GM23248 (cell line): ENCODE data around the gene CGA. TPM values are rescaled to one million over a fixed set of nuclear protein-coding genes. Genes with fewer than 3 reads are reported as not detected.

Experiments
- DNase-seq: peaks from one replicate; pipeline ENCODE4 v3.0.0-alpha.2; 2015
- H2AFZ ChIP-seq: fragments of 200-600 bp; sonication (generic); 2 replicates; pipeline ENCODE4 v1.6.1; 2016; ENCODE audit warnings: antibody characterized with exemption
- H3F3A ChIP-seq: fragments of 200-600 bp; sonication (generic); 2 replicates; pipeline ENCODE4 v1.6.1; 2016; ENCODE audit warnings: mild to moderate bottlenecking, antibody characterized with exemption, mixed run types; ENCODE audit not compliant: insufficient read depth
- H3K27ac ChIP-seq: fragments of 200-600 bp; sonication (generic); 2 replicates; pipeline ENCODE4 v1.5.1; 2016; ENCODE audit warnings: mild to moderate bottlenecking
- H3K27me3 ChIP-seq: fragments of 200-600 bp; sonication (generic); replicated peaks from 2 replicates; pipeline ENCODE4 v1.6.1; 2016; ENCODE audit warnings: mild to moderate bottlenecking; ENCODE audit not compliant: insufficient read depth
- H3K36me3 ChIP-seq: fragments of 200-600 bp; sonication (generic); 2 replicates; pipeline ENCODE4 v1.6.1; 2016; ENCODE audit warnings: low read depth, mild to moderate bottlenecking
- H3K4me1 ChIP-seq: fragments of 200-600 bp; sonication (generic); 2 replicates; pipeline ENCODE4 v1.6.1; 2016; ENCODE audit warnings: mild to moderate bottlenecking; ENCODE audit not compliant: insufficient read depth
- H3K4me2 ChIP-seq: fragments of 200-600 bp; sonication (generic); one replicate; pipeline ENCODE4 v1.6.1; 2016; ENCODE audit warnings: mild to moderate bottlenecking; ENCODE audit not compliant: unreplicated experiment
- H3K4me3 ChIP-seq: fragments of 200-600 bp; sonication (generic); 2 replicates; pipeline ENCODE4 v1.5.1; 2016; ENCODE audit warnings: mild to moderate bottlenecking
- H3K79me2 ChIP-seq: fragments of 200-600 bp; sonication (generic); 2 replicates; pipeline ENCODE4 v1.6.1; 2016; ENCODE audit warnings: mild to moderate bottlenecking; ENCODE audit not compliant: insufficient read depth
- H3K9ac ChIP-seq: fragments of 200-600 bp; sonication (generic); 2 replicates; pipeline ENCODE4 v1.6.1; 2016; ENCODE audit warnings: mild to moderate bottlenecking
- H3K9me2 ChIP-seq: fragments of 200-600 bp; sonication (generic); 2 replicates; pipeline ENCODE4 v1.6.1; 2016; ENCODE audit warnings: mixed run types, mild to moderate bottlenecking, moderate library complexity; ENCODE audit not compliant: insufficient read depth
- H3K9me3 ChIP-seq: fragments of 200-600 bp; sonication (generic); one replicate; pipeline ENCODE4 v1.6.1; 2017; ENCODE audit warnings: low read depth
- H4K20me1 ChIP-seq: fragments of 200-600 bp; sonication (generic); 2 replicates; pipeline ENCODE4 v1.6.0; 2016; ENCODE audit not compliant: insufficient read depth
- EZH2 ChIP-seq: fragments of 200-600 bp; sonication (generic); IDR thresholded peaks from 2 replicates; pipeline ENCODE4 v1.6.1; 2018; ENCODE audit warnings: antibody characterized with exemption, mild to moderate bottlenecking; ENCODE audit not compliant: insufficient read depth, poor library complexity, severe bottlenecking
- EZH2phosphoT487 ChIP-seq: fragments of 200-600 bp; sonication (generic); IDR thresholded peaks from 2 replicates; pipeline ENCODE4 v1.6.1; 2018; ENCODE audit warnings: antibody characterized with exemption, moderate library complexity, mild to moderate bottlenecking, low read depth; ENCODE audit not compliant: insufficient read depth
- WGBS, 2 experiments: methylation state at CpG; one replicate each; pipeline ENCODE4 v1.1.6; 2015 to 2017; ENCODE audit warnings: low lambda C conversion rate in 2 of 2, low coverage in 1 of 2; ENCODE audit errors: missing lambda C conversion rate in 2 of 2; 5-methylcytosine and 5-hydroxymethylcytosine counted together
- in situ Hi-C: fragments of 300-500 bp; cut with MboI; formaldehyde crosslinking; loops from 2 replicates; pipeline ENCODE4 v1.15.0; 2020
- polyA plus RNA-seq: library from polyadenylated mRNA; unstranded; fragments of >200 nt; fragmentation: Nextera tagmentation; extraction: Ambion mirVana; gene quantifications from 2 replicates; pipeline ENCODE4 v1.2.1, GENCODE V29; 2016
- total RNA-seq: library from RNA; depleted of rRNA; stranded (reverse); fragments of >200 nt; shearing (Covaris generic); gene quantifications from 2 replicates; pipeline ENCODE4 v1.2.3, GENCODE V29; 2014

Gene CGA
- total and polyA plus RNA-seq, 2 experiments from 2014 or later: 6.3 to 8.9 TPM

DNA sequence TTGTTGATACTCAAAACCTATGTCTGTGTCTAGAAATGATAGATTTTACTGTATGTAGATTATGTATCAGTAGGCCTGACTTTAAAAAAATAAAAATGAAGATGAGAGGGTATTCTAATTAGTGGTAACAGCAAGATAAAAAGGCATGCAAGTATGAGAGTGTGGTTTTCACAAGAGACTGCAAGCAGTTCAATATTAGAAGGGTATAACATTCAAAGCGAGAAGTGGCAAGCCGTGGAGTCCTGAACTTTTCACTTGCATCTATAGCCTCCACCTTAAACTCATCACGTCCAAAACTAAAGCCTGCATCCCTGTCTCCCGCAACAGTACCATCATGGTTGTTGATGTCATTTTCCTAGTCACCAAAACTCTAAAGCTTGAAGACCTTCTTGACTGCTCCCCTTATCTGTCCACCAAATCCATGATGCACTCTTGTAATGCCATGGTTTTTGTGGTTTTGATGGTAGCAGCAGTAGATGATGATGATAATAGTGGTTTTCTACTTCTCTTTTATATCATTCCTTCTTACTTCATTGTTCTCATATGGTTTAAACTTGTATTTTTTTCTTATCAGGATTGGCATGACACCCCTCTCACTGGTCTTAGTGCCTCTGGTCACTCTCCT lies 9.2 kb upstream of the CGA start:
- Histone ChIP-seq H3K36me3 (no peaks in the 10 kb centered on the region), H3K27me3 (no peaks in the 10 kb centered on the region), H3K4me3 (no peak overlapping the region), H2AFZ (no peak overlapping the region; the same call in 1 of the 2 replicates), H3K4me2 (no peak overlapping the region), H3K4me1 (peaks cover 28% of the 10 kb centered on the region), H3K9me2 (no peaks in the 10 kb centered on the region), H4K20me1 (no peaks in the 10 kb centered on the region), H3K9me3 (no peaks in the 10 kb centered on the region), H3F3A (peaks cover 28% of the 10 kb centered on the region), H3K9ac (no peak overlapping the region), H3K79me2 (no peaks in the 10 kb centered on the region), H3K27ac (no peak overlapping the region)
- DNase-seq: no peak
- in situ Hi-C loops: no loop called here
- TF ChIP-seq EZH2phosphoT487: no peak
- no peak for TF ChIP-seq EZH2
- 92% methylated on average over 4 of the region's 4 CpGs for WGBS, 2 experiments

DNA sequence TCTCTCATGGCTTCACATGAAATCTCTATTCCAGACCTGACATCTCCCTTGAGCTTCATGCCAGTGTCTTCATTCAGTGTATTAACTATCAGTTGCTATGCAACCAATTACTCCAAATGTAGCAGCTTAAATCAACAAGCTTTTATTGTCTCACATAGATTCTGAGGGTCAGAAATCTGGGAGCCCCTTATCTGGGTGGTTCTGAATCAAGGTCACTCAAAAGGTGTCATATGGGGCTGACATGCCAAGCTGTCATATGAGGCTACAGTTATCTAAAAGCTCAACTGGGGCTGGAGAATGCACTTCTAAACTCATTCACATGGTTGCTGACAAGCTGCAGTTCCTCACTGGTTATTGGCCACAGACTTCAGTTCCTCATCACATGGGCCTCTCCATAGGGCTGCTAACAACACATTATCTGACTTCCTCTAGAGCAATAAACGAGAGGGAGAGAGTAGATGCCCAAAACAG lies 7.3 kb upstream of the CGA start:
- H3K4me2 ChIP-seq: no peak overlapping the region
- TF ChIP-seq EZH2phosphoT487 (no peak), EZH2 (no peak)
- peaks cover 28% of the 10 kb centered on the region for H3K4me1 ChIP-seq
- no peaks in the 10 kb centered on the region for H3K9me3 ChIP-seq
- in situ Hi-C loops: no loop called here
- H3K9ac ChIP-seq: no peak overlapping the region
- H2AFZ ChIP-seq: no peak overlapping the region
- no peaks in the 10 kb centered on the region for H3K9me2 ChIP-seq
- H3K36me3 ChIP-seq: no peaks in the 10 kb centered on the region
- H3F3A ChIP-seq: peaks cover 28% of the 10 kb centered on the region
- H4K20me1 ChIP-seq: no peaks in the 10 kb centered on the region
- no peaks in the 10 kb centered on the region for H3K79me2 ChIP-seq
- no peaks in the 10 kb centered on the region for H3K27me3 ChIP-seq
- no peak overlapping the region for H3K27ac ChIP-seq
- no peak overlapping the region for H3K4me3 ChIP-seq
- DNase-seq: no peak
- WGBS, 2 experiments: 28 to 47% methylated on average over 1 of the region's 1 CpG

DNA sequence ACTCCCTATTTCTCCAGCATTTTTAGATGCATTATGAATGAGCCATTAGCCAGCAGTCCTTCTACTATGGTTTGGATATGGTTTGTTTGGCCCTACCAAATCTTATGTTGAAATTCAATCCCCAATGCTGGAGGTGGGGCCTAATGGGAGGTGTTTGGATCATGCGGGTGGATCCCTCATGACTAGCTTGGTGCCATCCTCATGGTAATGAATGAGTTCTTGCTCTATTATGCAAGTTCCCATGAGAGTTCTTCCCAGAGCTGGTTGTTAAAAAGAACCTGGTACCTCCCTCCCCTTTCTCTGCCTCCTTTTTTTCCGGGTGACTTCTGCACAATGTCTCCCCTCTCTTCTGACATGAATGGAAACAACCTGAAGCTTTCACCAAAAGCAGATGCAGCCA lies 6.2 kb upstream of the CGA start:
- Histone ChIP-seq H3K36me3 (no peaks in the 10 kb centered on the region), H3F3A (peaks cover 19% of the 10 kb centered on the region), H3K9me3 (no peaks in the 10 kb centered on the region), H3K4me1 (peaks cover 21% of the 10 kb centered on the region), H3K27ac (no peak overlapping the region), H3K4me2 (no peak overlapping the region), H3K27me3 (no peaks in the 10 kb centered on the region), H4K20me1 (no peaks in the 10 kb centered on the region), H3K9me2 (no peaks in the 10 kb centered on the region), H2AFZ (no peak overlapping the region), H3K9ac (no peak overlapping the region), H3K4me3 (no peak overlapping the region), H3K79me2 (no peaks in the 10 kb centered on the region)
- no peak for TF ChIP-seq EZH2phosphoT487
- no peak for TF ChIP-seq EZH2
- in situ Hi-C loops: no loop called here
- DNase-seq: no peak
- WGBS, 2 experiments: 29 to 37% methylated on average over 2 of the region's 2 CpGs

DNA sequence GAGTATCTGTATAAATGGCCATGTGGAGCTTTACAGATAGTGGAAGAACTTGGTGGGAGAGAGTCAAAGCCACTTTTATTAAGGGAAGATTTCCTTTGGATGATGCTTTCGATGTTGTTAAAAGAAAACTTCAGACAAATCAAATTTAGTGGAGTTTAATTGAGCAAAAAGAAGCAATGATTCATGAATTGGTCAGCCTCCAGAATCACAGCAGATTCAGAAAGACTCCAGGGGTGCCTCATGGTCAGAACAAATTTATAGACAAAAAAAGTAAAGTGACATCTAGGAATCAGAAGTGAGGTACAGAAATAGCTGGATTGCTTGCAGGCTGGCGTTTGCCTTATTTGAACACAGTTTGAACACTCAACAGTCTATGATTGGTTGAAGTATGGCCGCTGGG lies 5.3 kb upstream of the CGA start:
- no peak overlapping the region for H2AFZ ChIP-seq
- H3F3A ChIP-seq: peaks cover 11% of the 10 kb centered on the region

DNA sequence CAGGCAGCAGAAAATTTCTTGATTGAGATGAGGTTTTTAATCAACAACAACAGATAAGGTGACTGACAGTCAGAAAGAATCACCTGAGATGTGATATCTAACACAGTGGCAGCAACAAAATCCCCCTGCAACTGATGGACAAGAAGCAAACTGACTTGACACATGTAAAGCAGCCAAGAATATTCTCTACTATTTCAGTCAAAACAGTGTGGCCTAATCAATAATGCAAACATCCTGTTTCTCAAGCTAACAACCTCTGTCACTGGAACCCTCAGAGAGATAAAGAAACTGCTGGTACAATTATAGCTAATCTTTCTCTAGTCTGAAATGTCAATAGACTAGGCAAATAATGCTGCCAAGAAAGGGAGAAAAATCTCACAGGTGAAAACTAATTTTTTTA lies 4.6 kb upstream of the CGA start:
- H3K27me3 ChIP-seq: no peaks in the 10 kb centered on the region
- DNase-seq: no peak
- no peak overlapping the region for H3K4me2 ChIP-seq
- H4K20me1 ChIP-seq: no peaks in the 10 kb centered on the region
- TF ChIP-seq EZH2phosphoT487: no peak
- no peak for TF ChIP-seq EZH2
- no peak overlapping the region for H3K4me3 ChIP-seq
- H3K27ac ChIP-seq: no peak overlapping the region
- H3K9ac ChIP-seq: no peak overlapping the region
- no peaks in the 10 kb centered on the region for H3K9me3 ChIP-seq
- no peaks in the 10 kb centered on the region for H3K36me3 ChIP-seq
- peaks cover 11% of the 10 kb centered on the region for H3F3A ChIP-seq
- H3K4me1 ChIP-seq: peaks cover 10% of the 10 kb centered on the region
- in situ Hi-C loops: no loop called here
- no peaks in the 10 kb centered on the region for H3K9me2 ChIP-seq
- no peak overlapping the region for H2AFZ ChIP-seq
- H3K79me2 ChIP-seq: no peaks in the 10 kb centered on the region

More for the DNA sequence above, 5.3 kb upstream of the CGA start:
- WGBS, 2 experiments: 58 to 62% methylated on average over 3 of the region's 3 CpGs
- in situ Hi-C loops: no loop called here
- H3K27me3 ChIP-seq: no peaks in the 10 kb centered on the region
- peak; percentile 45 for DNase-seq
- H3K79me2 ChIP-seq: no peaks in the 10 kb centered on the region
- H3K9me3 ChIP-seq: no peaks in the 10 kb centered on the region
- peaks cover 12% of the 10 kb centered on the region for H3K4me1 ChIP-seq
- no peaks in the 10 kb centered on the region for H4K20me1 ChIP-seq
- no peak overlapping the region for H3K4me2 ChIP-seq
- no peak for TF ChIP-seq EZH2
- TF ChIP-seq EZH2phosphoT487: no peak
- H3K4me3 ChIP-seq: no peak overlapping the region
- no peak overlapping the region for H3K27ac ChIP-seq
- H3K9me2 ChIP-seq: no peaks in the 10 kb centered on the region
- H3K9ac ChIP-seq: no peak overlapping the region
- H3K36me3 ChIP-seq: no peaks in the 10 kb centered on the region
